HG02870 (cell line): Measurements from ENCODE around the gene LEP.
"Not testable (repeated sequence)": the region's sequence is repeated elsewhere in the genome, so short reads cannot be mapped to it uniquely, and the experiment has no call there.

ENCODE experiments used
- ATAC-seq: cut with Tn5 transposase; IDR thresholded peaks from one replicate; pipeline ENCODE4 v1.9.1; 2021; ENCODE audit warnings: mild to moderate bottlenecking, moderate library complexity; ENCODE audit not compliant: unreplicated experiment

LEP gene

DNA sequence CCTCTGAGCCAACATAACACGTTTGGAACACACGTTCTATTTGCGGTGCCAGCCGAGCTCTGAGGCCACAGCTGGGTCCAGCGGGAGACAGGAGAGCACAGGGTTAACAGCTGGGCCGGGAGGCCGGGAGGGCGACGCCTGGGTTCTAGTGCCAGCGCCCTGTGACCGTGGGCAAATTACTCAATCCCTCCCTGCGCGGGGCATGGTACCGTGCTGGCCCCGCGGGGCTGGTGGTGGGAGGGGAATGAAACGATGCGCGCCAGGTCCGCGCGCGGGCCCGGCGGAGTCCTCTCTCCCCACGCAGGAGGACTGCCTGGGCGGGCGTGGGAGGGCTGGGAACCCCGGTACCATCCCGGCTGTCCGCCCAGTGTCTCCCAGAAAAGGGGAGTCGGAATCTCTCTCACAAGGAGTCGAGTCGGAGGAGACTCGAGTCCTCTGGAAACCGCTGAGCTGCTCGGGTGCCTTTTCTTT is 30.4 kb downstream of the LEP start:
- ATAC-seq: no peak

DNA sequence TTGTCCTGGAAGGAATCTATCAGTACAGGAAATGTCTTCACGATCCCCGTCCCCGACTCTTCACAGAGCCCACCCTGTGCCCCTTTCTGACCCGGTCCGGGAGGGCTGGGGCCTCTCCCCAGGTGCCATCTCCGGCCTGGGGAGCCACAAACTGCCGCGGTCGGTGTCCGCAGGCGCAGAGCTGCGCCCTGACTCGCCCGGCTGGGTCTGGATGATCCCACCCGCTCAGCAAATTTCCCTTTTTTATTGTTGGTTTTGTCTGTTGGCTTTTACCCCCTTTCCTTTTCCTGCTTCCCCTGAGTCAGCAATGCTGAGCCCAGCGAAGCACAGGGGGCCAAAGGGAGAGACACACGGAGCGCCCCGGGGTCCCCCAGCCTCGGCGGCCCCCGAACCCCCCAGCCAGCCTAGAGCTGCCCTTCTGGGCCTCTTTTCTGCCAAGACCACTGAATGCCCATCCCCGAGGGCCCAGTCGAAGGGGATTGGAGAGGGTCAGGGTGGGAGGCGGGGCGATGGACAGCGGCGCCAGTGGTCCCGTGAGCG is 30.9 kb downstream of the LEP start:
- no peak for ATAC-seq

DNA sequence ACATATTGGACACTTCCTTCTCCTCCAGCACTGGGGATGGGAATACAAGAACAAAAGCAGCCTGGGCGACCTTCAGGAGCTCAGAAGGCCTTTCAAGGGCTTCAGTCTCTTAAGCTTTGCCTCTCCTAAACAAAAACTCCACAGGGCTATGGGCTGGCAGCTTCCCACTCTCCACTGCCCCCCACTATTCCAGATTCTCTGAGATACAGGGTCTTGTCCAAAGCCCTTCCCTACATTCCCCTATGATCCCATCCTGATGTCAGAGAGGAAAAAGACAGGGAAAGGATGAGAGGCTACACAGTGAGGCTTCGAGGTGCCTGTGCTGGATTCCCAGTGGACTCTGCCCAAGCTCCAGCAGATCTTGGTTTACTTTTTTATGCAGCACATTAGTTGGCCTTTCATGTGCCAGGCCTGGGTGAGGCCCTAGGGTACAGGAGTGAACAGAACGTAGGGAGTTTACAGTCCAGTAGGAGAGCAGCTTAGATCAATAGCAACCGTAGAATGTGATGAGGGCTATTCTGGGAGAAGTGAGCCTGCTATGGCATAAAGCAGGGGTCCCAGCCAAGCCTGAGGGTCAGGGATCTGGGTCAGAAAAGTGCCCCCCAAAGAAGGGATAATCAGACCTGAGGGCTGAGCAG is 33.3 kb downstream of the LEP start:
- ATAC-seq: no peak

DNA sequence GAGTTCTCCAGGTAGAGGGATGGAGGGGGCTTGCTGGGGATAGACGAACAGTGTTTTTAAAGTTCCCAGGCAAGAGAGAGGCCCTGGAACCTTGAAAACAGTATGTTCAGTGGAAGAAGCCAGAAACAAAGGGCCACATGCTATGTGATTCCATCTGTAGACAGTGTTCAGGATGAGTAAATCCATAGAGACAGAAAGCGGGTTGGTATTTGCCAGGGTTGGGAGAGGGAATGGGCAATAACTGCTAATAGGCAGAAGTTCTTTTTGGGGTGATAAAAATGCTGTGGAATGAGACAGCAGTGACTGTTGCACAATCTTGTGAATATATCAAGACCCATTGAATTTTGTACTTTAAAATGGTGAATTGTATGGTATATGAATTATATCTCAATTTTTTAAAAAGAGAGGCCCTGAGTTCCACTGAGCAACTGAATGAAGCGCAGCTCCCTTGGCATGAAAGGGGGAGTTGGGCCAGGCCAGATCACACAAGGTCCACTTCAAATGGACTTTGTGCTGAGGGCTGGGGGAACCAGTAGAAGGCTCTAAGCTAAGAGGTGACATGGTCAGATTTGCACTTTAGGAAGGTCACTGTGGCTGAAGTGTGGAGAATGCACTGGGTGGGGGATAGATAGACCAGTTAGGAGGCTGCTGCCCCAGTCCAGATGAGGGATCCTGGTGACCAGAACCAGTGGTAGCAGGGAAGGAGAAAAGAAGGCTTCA is 34.0 kb downstream of the LEP start:
- no peak for ATAC-seq

DNA sequence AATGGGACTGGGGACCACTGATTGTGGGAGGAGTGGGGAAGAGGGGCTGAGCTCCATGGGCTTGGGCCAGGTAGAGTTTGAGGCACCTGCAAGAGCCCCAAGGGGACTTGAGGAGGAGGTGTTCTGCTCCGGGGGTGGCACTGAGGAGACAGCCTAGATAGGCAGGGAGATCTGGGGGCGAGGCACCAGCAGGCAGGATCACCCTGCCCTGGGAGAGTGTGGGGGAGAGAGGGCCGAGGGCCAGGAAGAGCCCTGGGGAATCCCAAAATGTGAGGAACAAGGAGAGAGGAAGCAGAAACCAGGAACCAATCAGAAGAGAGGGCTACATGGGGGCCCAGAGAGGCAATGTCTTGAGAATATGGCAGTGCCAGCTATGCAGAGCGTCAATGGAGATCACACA is 34.6 kb downstream of the LEP start:
- ATAC-seq: no peak

DNA sequence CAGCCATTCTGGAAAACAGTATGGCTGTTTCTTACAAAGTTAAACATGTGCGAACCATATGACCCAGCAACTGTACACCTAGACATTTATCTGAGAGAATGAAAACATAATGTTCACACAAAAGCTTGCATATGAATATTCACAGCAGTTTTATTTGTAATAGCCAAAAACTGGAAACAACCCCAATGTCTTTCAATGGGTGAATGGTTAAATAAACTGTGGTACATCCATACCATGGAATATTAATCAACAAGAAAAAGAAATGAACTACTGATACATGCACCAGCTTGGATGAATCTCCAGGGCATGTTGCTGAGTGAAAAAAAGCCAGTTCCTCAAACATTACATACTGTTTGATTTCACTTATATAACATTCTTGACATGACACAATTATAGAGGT is 37.3 kb downstream of the LEP start:
- no peak for ATAC-seq

DNA sequence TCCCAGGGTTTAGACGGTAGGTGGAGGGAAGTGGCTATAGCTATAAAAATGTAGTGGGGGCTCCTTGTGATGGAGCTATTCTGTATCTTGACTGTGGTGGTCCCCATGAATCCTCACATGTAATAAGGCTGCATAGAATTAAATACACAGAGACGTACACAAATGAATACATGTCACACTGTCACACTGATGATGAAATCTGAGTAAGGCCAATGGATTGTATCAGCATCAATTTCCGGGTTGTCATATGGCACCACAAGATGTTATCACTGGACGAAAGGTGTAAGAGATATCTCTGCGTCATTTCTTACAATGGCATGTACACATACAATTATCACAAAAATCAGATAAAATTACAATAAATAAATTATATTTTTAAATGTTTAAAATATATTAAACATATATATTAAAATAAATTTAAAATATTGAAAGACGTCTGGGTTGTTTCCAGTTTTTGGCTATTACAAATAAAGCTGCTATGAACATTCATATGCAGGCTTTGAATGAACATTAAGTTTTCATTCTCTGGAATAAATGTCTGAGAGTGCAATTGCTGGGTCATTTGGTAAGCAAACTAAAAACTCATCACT is 38.1 kb downstream of the LEP start:
- no peak for ATAC-seq

DNA sequence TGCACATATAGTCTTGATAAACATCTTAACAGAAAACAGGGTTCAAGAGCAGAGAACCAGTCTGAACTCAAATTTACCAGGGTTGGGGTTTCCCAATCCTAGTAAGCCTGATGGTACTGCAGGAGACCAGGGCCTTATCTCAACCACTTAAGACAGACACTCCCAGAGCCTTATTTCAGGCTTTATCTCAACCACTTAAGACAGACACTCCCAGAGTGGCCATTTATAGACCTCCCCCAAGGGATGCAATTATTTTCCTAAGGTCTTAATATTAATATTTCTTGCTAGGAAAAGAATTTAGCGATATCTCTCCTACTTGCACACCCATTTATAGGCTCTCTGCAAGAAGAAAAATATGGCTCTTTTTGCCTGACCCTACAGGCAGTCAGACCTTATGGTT is 39.4 kb downstream of the LEP start:
- not testable (repeated sequence) for ATAC-seq

DNA sequence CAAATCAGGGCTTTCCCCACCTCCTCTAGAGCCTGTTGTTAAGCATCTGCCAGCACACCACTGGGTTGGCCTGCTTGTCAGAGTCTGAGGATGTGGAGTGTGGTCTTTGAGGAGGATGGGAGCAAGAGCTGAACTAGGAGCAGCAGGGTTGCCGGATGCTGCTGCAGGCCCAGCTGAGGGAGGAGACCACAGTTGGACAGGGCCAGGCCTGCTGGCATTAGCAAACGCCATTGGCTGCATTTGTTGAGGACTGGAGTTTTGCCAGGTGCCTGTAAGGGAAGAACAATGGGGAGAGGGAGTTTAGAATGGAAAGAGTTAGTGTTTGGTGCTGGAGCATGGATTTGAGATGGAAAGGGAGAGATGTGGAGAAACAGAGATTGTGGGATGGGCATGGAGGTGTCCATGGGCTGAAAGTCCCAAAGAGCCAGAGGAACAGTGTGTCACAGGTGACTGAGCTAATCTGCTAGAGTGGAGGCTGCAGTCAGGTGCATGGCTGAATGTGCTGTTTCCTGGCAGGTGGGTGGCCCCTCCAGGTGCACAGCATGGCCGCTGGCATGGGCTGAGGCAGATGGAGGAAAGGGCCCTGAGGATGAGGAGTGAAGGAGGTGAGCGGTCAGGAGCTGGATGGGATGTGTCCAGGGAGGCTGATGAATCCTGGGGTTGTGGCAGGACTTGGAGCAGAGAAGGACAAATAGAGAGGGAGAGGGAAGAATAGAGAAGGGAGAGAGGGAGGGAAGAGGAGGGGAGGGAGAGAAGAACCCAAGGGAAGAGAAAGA is 40.7 kb downstream of the LEP start:
- ATAC-seq: no peak

DNA sequence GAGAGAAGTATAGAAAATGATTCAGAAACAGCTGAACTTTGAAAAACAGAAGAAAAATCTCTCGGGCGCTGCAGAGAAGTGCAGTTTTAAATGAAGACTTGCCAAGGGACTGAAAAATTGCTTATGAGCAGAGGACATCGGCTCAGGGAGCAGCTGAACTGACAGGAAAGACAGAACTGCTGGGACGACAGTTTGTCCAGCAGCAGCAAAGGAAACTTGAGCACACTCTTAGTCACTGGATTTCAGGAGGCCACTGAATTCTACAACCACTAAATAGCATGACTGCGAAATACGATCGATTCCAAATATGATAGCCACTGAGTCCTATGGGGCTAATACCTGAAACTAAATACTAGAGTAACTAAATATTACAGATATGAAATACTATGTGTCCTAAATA is 43.0 kb downstream of the LEP start:
- no peak for ATAC-seq

DNA sequence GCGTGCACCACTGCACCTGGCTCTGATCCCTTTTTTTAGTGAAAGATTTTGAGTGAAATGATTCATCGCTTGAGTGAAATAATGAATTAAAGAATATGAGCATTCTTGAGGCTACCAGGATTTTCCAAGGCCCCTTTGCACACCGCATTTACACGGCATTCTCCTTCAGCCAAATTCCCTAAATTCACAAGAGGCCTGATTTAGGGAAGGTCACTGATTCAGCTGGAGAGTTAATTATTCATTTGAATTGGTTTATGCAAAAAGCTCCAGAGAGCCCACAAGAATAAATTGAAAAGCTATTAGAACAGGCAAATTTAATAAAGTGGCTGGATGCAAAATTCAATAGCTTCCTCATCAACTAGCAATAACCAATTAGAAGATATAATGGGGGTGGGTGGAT is 46.5 kb downstream of the LEP start:
- ATAC-seq: no peak

DNA sequence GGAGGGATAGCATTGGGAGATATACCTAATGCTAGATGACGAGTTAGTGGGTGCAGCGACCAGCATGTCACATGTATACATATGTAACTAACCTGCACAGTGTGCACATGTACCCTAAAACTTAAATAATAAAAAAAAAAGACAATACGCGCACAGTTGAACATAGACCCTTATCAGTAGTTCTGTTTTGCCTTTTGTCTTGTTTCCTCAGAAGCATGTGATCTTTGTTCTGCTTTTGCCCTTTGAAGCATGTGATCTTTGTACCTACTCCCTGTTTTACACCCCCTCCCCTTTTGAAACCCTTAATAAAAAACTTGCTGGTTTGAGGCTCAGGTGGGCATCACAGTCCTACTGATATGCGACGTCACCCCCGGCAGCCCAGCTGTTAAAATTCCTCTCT is 56.9 kb downstream of the LEP start:
- ATAC-seq: not testable (repeated sequence)

DNA sequence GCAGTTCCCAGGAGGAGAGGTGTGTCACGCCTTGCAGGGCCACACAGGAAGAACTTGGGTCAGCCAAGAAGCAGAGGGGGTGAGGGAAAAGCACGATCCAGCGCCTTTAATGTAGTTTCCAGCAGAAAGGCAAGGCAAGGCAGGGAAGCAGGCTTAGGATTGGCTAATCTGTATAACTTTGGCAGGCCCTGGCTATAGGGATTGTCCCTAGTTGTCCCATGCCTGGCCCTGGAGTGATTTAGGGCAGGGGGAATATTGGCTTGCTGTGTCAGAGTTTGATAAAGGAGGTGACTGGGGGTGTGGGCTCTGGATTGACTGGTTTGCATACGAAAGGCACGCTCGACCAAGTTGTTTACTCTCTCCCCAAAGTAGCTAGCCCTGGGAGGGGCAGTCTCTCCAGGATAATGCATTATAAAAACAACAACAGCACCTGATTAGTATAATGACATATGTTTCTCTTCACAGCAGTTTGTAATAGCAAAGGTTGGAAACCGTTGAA is 58.1 kb downstream of the LEP start:
- no peak for ATAC-seq

DNA sequence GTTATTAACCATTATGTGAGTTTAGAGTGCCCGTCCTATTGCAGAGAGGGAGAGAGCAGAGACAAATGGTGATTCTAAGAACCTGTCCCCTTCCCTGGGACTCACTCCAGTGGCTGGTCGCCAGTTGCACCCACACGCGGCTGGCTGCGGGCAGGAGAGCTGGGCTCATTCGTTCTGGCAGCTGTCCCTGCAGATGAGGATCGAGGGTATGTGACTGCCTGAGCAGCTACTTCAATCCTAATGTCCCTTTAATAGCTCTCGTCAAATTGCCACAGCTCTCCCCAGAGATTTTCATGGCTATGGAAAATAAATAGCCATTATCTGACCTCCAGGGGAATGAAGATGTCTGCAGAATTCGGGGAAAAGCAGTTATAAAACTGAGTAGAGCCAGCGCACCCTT is 61.1 kb downstream of the LEP start:
- no peak for ATAC-seq

DNA sequence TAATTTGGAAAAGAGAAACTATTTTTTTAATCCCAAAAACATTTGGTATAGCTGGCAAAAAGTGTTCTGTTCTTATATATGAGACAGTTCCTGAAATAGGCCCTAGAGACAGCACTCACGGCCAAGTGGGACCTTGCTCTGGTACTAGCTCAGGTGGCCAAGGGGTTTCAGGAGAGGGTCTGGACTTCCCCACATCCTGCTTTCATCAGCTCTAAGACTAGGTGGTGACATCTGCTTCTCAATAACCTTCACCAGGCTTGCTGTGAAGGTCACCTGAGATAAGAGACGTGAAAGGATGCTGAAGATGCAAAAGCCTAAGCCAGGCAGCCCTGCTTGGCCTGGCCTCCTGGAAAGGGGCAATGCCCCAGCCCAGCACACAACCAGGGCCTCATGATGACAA is 62.1 kb downstream of the LEP start:
- no peak for ATAC-seq

DNA sequence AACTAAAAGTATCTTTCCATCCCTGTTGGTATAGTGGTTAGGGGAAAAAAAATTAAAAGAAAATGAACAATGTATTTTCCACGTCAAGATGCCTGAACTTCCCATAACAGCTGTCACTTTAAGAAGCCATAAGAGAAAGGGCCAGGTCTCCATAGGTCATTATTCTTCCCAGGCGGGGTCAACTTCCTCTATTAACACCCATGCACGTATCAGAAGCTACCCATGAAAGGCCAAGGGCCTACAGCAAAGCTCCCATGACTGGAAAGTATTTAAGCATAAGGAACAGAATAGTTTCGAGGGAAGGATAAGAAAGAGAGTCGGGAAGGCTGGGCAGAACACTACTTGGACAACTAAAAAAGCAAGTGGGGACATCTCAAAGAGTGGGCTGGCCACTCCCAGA is 62.6 kb downstream of the LEP start:
- no peak for ATAC-seq

DNA sequence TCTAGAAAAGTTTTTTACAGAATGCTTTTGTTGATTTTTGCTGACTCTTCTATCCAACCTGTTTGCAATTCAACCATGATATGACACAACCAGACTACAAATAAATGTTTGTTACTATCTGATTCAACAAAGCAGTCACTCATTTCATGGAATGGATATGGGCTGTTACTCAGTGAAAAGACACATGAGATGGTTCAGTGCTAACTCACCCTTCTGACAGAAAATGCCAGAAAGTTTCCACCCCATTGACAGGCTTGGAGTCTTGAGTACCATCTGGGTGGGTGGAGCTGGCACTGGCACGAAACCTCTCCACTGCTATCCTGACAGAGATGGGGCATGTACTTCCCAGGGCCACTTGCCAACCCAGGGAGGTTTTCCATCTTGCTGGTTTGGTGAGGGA is 63.1 kb downstream of the LEP start:
- ATAC-seq: no peak

DNA sequence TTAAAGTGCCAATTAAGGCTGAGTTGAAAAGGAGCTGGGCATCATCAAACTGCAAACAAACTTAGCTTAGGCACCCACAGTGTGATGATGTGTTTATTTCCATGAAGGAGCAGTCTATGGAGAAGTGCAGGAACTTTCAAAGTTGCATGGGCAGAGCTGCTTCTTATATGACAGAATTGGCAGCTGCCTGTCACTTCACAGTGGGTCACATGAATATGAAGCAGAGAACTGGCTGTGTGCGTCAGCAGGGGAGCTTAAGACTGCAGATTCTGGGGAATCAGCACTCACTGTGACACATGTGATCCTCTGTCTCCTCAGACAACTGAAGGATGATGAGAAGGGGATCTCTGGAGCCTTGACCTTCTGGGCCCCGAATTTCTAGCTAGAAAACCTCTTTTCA is 66.0 kb downstream of the LEP start:
- no peak for ATAC-seq
